KMS-11 (cell line): ENCODE results near the gene GZMM.

Experiments
- H2AFZ ChIP-seq: fragments of 200-600 bp; sonication (generic); 2 replicates; pipeline ENCODE4 v1.6.1; 2016; ENCODE audit warnings: antibody characterized with exemption, mixed run types, low read depth
- H3K27ac ChIP-seq: fragments of 200-600 bp; sonication (generic); 2 replicates; pipeline ENCODE4 v1.6.1; 2016; ENCODE audit warnings: mild to moderate bottlenecking, mixed run types
- H3K27me3 ChIP-seq: fragments of 200-600 bp; sonication (generic); 2 replicates; pipeline ENCODE4 v1.6.1; 2017; ENCODE audit warnings: mild to moderate bottlenecking, low read depth, mixed run types, moderate library complexity; ENCODE audit not compliant: insufficient read depth
- H3K36me3 ChIP-seq: fragments of 200-600 bp; sonication (generic); 2 replicates; pipeline ENCODE4 v1.6.1; 2017; ENCODE audit warnings: mild to moderate bottlenecking, mixed run types; ENCODE audit not compliant: insufficient read depth
- H3K4me1 ChIP-seq: fragments of 200-600 bp; sonication (generic); 2 replicates; pipeline ENCODE4 v1.6.1; 2016; ENCODE audit warnings: mild to moderate bottlenecking, low read depth, mixed run types; ENCODE audit not compliant: poor library complexity, severe bottlenecking
- H3K4me2 ChIP-seq: fragments of 200-600 bp; sonication (generic); 2 replicates; pipeline ENCODE4 v1.7.0; 2016; ENCODE audit warnings: mild to moderate bottlenecking, mixed run types
- H3K4me3 ChIP-seq: fragments of 200-600 bp; sonication (generic); IDR thresholded peaks from 2 replicates; pipeline ENCODE4 v1.6.1; 2017; ENCODE audit warnings: low read depth, low read length, mixed read lengths; ENCODE audit not compliant: insufficient read depth
- H3K79me2 ChIP-seq: fragments of 200-600 bp; sonication (generic); 2 replicates; pipeline ENCODE4 v1.6.1; 2016; ENCODE audit warnings: low read depth, mixed run types; ENCODE audit not compliant: insufficient read depth
- H3K9ac ChIP-seq: fragments of 200-600 bp; sonication (generic); 2 replicates; pipeline ENCODE4 v1.6.1; 2016; ENCODE audit warnings: mild to moderate bottlenecking, mixed run types
- H4K20me1 ChIP-seq: fragments of 200-600 bp; sonication (generic); 2 replicates; pipeline ENCODE4 v1.6.1; 2016; ENCODE audit warnings: mild to moderate bottlenecking, mixed run types; ENCODE audit not compliant: insufficient read depth
- CTCF ChIP-seq: fragments of 200-600 bp; sonication (generic); conservative IDR thresholded peaks from 2 replicates; pipeline ENCODE4 v1.6.1; 2017; ENCODE audit warnings: low read depth, mild to moderate bottlenecking, antibody characterized with exemption, low read length, moderate library complexity, mixed read lengths

The GZMM gene

DNA sequence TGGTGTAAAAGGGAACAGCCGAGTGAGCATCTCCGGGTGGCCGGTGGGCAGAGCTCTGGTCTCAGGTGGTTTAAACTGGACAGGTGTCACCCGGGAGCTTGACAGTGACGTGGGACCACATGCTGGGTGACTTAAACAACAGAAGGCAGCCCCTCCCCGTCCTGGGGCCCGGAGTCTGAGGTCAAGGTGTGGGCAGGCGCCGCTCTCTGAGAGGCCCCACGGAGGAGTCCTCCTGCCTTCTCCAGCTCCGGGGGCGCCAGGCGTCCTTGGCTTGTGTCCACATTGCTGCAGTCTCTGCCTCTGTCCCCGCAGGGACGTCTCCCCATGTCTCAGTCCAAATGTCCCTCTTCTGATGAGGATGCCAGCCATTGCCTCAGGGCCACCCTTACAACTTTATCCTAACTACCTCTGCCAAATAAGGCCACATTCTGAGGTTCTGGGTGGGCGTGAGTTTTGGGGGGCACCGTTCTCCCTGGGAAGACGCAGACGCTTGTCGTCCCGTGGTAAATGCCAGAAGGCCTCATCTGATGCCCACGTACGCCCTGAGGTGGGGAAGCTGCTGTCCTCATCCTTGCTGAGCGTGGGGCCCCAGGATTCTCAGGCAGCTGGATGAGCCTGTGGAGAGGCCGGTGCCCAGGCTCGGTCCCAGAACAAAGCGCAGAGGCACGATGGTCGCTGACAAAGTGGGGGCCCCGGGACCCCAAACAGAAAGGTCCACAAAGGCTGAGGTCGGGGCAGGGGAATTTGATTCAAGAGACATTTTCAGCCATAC is 12.9 kb downstream of the GZMM start:
- peak overlapping the region; percentile 25; the same call in 1 of the 2 replicates for H3K4me2 ChIP-seq

DNA sequence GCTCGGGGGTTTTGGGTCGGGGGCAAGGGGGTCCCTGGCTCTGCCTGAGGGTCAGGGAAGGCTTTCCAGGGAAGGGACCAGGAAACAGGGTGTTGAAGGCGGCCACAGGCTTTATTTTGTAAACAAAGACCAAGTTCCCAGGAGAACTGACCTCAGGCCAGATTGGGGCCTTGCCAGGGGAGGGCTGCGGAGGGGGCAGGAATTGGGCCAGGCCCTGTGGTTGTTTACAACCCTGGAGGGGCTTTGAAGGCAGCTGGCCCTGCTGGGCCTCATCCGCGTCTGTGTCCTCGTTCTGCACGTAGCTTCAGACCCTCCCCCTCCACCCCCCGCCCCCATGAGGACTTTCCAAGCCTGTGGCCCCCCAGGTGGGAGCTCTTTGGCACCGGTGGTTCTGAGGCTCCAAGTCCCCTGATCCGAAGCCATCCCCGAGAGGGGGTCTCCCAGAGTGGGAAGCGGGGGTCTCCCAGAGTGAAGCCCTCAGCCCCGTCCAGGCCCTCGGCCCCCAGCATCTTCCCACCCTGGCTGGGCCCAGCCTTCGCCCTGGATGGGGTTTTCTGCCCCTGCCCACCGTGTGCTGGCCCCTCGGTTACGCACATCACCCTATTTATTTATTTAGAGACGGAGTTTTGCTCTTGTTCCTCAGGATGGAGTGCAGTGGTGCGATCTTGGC is 15.1 kb downstream of the GZMM start:
- no peak overlapping the region for H3K27ac ChIP-seq
- H3K4me2 ChIP-seq: no peak overlapping the region
- no peaks in the 10 kb centered on the region for H4K20me1 ChIP-seq
- peaks cover 22% of the 10 kb centered on the region; the same call in 1 of the 2 replicates for H3K27me3 ChIP-seq
- TF ChIP-seq CTCF: no peak
- H3K9ac ChIP-seq: no peak overlapping the region
- no peak overlapping the region for H2AFZ ChIP-seq
- no peaks in the 10 kb centered on the region for H3K36me3 ChIP-seq
- H3K4me3 ChIP-seq: no peak overlapping the region
- peaks cover 6% of the 10 kb centered on the region for H3K4me1 ChIP-seq
- H3K79me2 ChIP-seq: no peaks in the 10 kb centered on the region

More for the DNA sequence above, 12.9 kb downstream of the GZMM start:
- no peaks in the 10 kb centered on the region for H4K20me1 ChIP-seq
- H3K27ac ChIP-seq: no peak overlapping the region
- peaks cover 39% of the 10 kb centered on the region; the same call in 1 of the 2 replicates for H3K27me3 ChIP-seq
- peaks cover 6% of the 10 kb centered on the region for H3K4me1 ChIP-seq
- H3K4me3 ChIP-seq: no peak overlapping the region
- no peak overlapping the region for H2AFZ ChIP-seq
- H3K9ac ChIP-seq: no peak overlapping the region
- no peaks in the 10 kb centered on the region for H3K36me3 ChIP-seq
- no peak for TF ChIP-seq CTCF
- no peaks in the 10 kb centered on the region for H3K79me2 ChIP-seq

GRCh38 chr19:560121-560520 is 16.3 kb downstream of the GZMM start:
- H3K4me3 ChIP-seq: no peak overlapping the region
- no peak overlapping the region for H3K4me2 ChIP-seq
- no peaks in the 10 kb centered on the region for H4K20me1 ChIP-seq
- H2AFZ ChIP-seq: no peak overlapping the region
- no peak overlapping the region for H3K27ac ChIP-seq
- H3K79me2 ChIP-seq: no peaks in the 10 kb centered on the region
- peaks cover 6% of the 10 kb centered on the region for H3K4me1 ChIP-seq
- H3K36me3 ChIP-seq: no peaks in the 10 kb centered on the region
- H3K27me3 ChIP-seq: peaks cover 18% of the 10 kb centered on the region; the same call in 1 of the 2 replicates
- H3K9ac ChIP-seq: no peak overlapping the region
- no peak for TF ChIP-seq CTCF

DNA sequence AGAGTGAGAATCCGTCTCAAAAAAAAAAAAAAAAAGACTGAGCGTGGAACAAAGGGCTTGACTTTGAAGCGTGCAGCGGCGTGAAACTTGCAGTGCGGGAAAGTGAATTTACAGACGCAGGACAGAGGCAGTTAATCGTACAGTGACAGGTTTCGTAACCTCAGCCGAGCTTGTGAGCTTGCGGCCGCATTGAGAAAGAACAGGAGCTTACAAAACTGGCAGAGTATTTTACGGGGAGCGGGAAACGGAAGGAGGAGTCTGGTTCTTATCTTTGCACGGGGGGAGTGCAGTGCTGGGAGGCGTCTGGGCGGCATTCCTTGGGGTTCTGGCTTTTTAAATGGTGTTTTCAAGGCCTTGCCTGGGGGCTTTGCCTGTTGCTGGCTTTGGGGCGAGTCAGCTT is 22.6 kb downstream of the GZMM start:
- H3K4me3 ChIP-seq: no peak overlapping the region
- H3K9ac ChIP-seq: no peak overlapping the region
- H2AFZ ChIP-seq: no peak overlapping the region
- H3K4me1 ChIP-seq: no peaks in the 10 kb centered on the region
- no peaks in the 10 kb centered on the region for H3K36me3 ChIP-seq
- H3K27ac ChIP-seq: no peak overlapping the region
- H3K79me2 ChIP-seq: no peaks in the 10 kb centered on the region
- no peaks in the 10 kb centered on the region for H3K27me3 ChIP-seq
- no peak overlapping the region for H3K4me2 ChIP-seq
- H4K20me1 ChIP-seq: no peaks in the 10 kb centered on the region
- TF ChIP-seq CTCF: no peak
